GM12873 (cell line): ENCODE results near the gene MORN4.

Experiments used
- TF ChIP-seq, protein P1 (sequence below): IDR thresholded peaks from 2 replicates; pipeline ENCODE4 v1.5.1; 2012; ENCODE audit warnings: low read depth, mild to moderate bottlenecking, moderate library complexity, low read length, control low read depth; ENCODE audit not compliant: insufficient read depth; ENCODE audit errors: missing control alignments

MORN4 gene

DNA sequence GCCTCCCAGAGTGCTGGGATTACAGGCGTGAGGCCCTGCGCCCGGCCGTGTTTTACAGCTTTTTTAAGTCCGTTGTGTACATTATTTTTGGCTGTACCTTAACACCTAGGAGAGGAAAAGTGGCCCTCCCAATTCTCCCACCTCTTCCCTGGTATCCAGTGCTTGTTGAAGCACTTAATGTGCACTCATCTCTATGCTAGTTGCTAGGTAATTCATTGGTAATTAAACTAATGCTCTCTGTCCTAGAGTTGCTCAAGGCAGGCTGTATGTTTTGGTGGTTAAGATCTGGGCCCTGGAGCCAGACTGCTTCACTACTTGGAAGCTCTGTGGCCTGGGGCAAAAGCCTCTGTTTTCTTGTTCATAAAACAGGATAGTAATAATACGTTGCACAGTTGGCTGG, 34.2 kb upstream of the MORN4 start:
- TF ChIP-seq, protein P1, sequence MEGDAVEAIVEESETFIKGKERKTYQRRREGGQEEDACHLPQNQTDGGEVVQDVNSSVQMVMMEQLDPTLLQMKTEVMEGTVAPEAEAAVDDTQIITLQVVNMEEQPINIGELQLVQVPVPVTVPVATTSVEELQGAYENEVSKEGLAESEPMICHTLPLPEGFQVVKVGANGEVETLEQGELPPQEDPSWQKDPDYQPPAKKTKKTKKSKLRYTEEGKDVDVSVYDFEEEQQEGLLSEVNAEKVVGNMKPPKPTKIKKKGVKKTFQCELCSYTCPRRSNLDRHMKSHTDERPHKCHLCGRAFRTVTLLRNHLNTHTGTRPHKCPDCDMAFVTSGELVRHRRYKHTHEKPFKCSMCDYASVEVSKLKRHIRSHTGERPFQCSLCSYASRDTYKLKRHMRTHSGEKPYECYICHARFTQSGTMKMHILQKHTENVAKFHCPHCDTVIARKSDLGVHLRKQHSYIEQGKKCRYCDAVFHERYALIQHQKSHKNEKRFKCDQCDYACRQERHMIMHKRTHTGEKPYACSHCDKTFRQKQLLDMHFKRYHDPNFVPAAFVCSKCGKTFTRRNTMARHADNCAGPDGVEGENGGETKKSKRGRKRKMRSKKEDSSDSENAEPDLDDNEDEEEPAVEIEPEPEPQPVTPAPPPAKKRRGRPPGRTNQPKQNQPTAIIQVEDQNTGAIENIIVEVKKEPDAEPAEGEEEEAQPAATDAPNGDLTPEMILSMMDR, result no peak

DNA sequence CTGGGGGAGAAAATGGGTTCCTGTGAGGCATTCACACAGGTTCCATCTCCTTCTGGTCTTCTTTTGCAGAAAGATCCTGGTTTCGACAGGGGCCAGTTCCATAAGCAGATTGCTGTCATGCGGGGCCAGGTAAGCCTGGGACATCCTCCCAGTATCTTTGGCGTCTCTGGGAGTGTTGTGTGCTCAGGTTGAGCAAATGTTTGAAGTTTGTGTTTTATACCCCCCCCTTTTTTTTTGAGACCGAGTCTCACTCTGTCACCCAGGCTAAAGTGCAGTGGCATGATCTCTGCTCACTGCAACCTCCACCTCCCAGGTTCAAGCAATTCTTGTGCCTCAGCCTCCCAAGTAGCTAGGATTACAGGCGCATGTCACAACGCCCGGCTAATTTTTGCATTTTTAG, 33.7 kb upstream of the MORN4 start:
- TF ChIP-seq, protein P1, result no peak

DNA sequence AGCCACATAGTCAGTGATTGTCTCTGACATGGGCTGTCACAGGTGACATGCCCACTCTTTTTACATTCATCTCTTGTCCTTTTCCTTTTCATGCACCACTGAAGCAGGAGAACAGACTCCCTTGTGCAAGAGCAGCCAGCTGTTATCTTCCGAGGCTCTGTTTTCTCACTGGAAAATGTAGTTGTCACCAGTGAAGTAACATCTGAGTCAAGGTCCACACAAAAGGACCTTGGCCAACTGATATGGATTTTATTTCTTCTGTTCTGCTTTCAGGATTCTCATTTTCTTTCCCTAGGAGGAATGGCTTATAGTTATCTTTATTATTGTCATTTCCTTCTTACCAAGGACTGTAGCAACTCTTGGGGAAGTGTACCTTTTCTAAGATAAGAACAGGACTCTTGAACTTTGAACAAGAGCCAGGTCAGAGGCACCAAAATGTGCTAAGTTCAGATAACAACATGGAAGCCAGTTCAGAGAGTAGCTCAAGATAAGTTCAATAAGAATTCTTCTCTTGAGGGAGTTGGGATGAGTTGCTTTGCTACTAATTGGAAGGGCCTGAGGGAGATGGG, 31.1 kb upstream of the MORN4 start:
- TF ChIP-seq, protein P1, result no peak

DNA sequence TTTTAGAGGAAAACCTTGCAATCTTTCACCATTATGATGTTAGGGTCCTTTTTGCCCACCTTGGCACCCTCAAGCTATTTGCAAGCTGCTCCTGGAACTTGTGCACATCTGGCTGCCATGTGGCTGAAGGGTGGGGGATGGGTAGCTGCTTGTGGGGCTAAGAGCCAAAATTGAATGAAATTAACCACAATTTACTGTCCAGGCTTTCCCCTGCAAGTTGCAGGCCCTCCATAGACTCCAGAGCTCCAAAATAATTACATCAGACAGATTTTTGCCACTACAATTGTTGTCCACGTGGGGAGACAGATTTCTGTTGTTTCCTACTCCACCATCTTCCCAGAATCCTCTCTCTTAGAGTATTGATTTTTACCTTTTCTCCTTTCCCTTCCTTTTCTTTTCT, 26.3 kb upstream of the MORN4 start:
- TF ChIP-seq, protein P1, result no peak

DNA sequence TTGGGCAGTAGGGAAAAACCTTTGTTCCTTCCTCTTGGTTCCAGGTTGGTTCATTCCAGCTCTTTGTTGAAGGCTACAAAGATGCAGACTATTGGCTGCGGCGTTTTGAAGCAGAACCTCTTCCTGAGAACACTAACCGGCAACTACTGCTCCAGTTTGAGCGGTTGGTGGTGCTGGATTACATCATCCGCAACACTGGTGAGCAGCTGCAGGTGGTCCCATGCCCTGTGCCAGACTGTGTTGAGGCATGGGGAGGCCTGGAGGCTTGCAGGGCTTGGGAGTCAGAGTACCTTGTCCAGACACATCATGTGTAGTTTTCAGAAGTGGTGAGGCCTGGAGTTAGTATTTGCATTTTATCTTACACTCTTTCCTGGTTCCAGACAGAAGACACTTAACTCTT, 23.5 kb upstream of the MORN4 start:
- TF ChIP-seq, protein P1, result no peak

DNA sequence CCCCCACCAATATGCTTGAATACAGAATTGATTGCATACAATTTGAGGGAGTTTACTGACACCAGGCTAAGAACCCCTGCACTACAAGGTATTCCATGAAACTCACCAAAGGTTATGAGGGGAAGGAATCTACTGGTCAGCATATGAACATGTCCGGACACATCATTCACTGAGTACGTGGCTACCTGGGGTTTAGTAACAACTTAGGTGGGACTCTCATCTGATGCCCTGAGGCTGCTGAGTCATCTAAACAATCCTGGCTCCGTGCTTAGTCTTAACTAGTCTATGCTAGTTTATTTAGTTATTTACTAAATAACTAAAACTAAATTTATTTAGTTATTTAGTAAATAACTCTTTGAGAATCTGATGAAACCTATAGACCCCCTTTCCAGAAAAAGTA, 18.5 kb upstream of the MORN4 start:
- TF ChIP-seq, protein P1, result no peak

DNA sequence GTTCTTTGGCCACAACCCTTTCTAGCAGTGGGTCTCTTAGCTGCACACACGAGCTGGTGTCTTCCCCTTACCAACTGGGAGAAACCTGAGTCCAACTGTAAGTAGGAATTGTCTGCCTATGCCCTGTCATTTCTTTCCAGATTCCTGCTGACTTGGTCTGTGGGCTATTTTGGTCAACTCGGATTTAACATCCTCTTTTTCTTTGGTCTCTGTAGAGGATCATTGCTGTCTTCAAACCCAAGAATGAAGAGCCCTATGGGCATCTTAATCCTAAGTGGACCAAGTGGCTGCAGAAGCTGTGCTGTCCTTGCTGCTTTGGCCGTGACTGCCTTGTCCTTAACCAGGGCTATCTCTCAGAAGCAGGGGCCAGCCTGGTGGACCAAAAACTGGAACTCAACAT, 17.4 kb upstream of the MORN4 start:
- TF ChIP-seq, protein P1, result no peak
